Bronchial epithelial cell (primary cell): Measurements from ENCODE around the gene FNDC11. TPM values are rescaled to one million over a fixed set of nuclear protein-coding genes. Genes with fewer than 3 reads are reported as not detected.
"Not testable (repeated sequence)": the region's sequence is repeated elsewhere in the genome, so short reads cannot be mapped to it uniquely, and the experiment has no call there.

Source experiments
- DNase-seq: peaks from one replicate; pipeline ENCODE4 v3.0.0-alpha.2; 2010; ENCODE audit warnings: low read depth
- FAIRE-seq: peaks from 2 replicates; lab custom pipeline; 2011; peaks lifted over from hg19 to GRCh38; lab: Jason Lieb, UNC
- H3K27me3 ChIP-seq: 2 replicates; pipeline ENCODE4 v1.5.1; 2011; ENCODE audit warnings: low read length; ENCODE audit not compliant: control insufficient read depth, insufficient read depth
- H3K36me3 ChIP-seq: 2 replicates; pipeline ENCODE4 v1.5.1; 2011; ENCODE audit warnings: low read length; ENCODE audit not compliant: control insufficient read depth, insufficient read depth
- H3K4me3 ChIP-seq: 2 replicates; pipeline ENCODE4 v1.5.1; 2011; ENCODE audit warnings: mild to moderate bottlenecking, low read depth, low read length, control low read depth
- CTCF ChIP-seq: IDR thresholded peaks from 2 replicates; pipeline ENCODE4 v1.5.1; 2011; ENCODE audit warnings: mild to moderate bottlenecking, moderate library complexity, low read length, control low read depth, inconsistent platforms; ENCODE audit not compliant: insufficient read depth, severe bottlenecking
- total RNA-seq: library from RNA; depleted of rRNA; stranded (reverse); fragments of >200 nt; gene quantifications from 2 replicates; pipeline ENCODE4 v1.2.1, GENCODE V29; 2014

FNDC11 gene
- total RNA-seq, 1 donor from 2014 or later = 0.26 TPM

- FAIRE-seq (peak; percentile 47), DNase-seq (no peak)
- H3K4me3 ChIP-seq = no peak overlapping the region
- H3K36me3 ChIP-seq = peaks cover 21% of the 10 kb centered on the region
- no peaks in the 10 kb centered on the region for H3K27me3 ChIP-seq
- no peak for TF ChIP-seq CTCF
Observed at GRCh38 chr20:63598479-63599395, 44.8 kb downstream of the FNDC11 start.

GRCh38 chr20:63599396-63600050 is 45.6 kb downstream of the FNDC11 start:
- Histone ChIP-seq H3K27me3 (no peaks in the 10 kb centered on the region), H3K4me3 (no peak overlapping the region), H3K36me3 (peaks cover 21% of the 10 kb centered on the region)
- no peak for DNase-seq
- no peak for FAIRE-seq
- no peak for TF ChIP-seq CTCF

GRCh38 chr20:63601679-63602078 is 47.7 kb downstream of the FNDC11 start:
- peaks cover 16% of the 10 kb centered on the region for H3K36me3 ChIP-seq
- DNase-seq, H3K4me3 ChIP-seq, FAIRE-seq, H3K27me3 ChIP-seq: not testable (repeated sequence)

GRCh38 chr20:63602321-63602720 is 48.4 kb downstream of the FNDC11 start:
- no peaks in the 10 kb centered on the region for H3K27me3 ChIP-seq
- H3K36me3 ChIP-seq = peaks cover 16% of the 10 kb centered on the region
- no peak overlapping the region for H3K4me3 ChIP-seq
- no peak for TF ChIP-seq CTCF
- DNase-seq = no peak
- peak; percentile 23 for FAIRE-seq

Other genes starting within 250 kb of the FNDC11 start
- gene CHRNA4, start 192.8 kb upstream of the FNDC11 start, total RNA-seq = not detected in 2 replicates
- not detected in 2 replicates for gene KCNQ2, start 81.5 kb upstream of the FNDC11 start, total RNA-seq
- 1.1 and 1.9 TPM in 2 replicates for gene EEF1A2, start 55.1 kb upstream of the FNDC11 start, total RNA-seq
- gene PPDPF, start 33.4 kb upstream of the FNDC11 start, total RNA-seq = 21.9 and 35.6 TPM in 2 replicates
- gene PTK6, start 16.8 kb upstream of the FNDC11 start, total RNA-seq = 59.5 and 107 TPM in 2 replicates
- 0.13 and 0.79 TPM in 2 replicates for gene SRMS, start 6.4 kb upstream of the FNDC11 start, total RNA-seq
- 13.7 and 30.6 TPM in 2 replicates for gene HELZ2, start 20.1 kb downstream of the FNDC11 start, total RNA-seq
- gene GMEB2, start 72.9 kb downstream of the FNDC11 start, total RNA-seq = 13.2 and 13.8 TPM in 2 replicates
- 0.26 TPM in 1 of 2 replicates, not detected in the other for gene STMN3, start 99.3 kb downstream of the FNDC11 start, total RNA-seq
- 4.5 and 5.8 TPM in 2 replicates for gene RTEL1, start 104.2 kb downstream of the FNDC11 start, total RNA-seq
- 4.9 and 7.1 TPM in 2 replicates for gene TNFRSF6B, start 142.5 kb downstream of the FNDC11 start, total RNA-seq
- gene ARFRP1, start 153.8 kb downstream of the FNDC11 start, total RNA-seq = 49.2 and 55.5 TPM in 2 replicates
- gene ZGPAT, start 153.9 kb downstream of the FNDC11 start, total RNA-seq = 17.7 and 25.5 TPM in 2 replicates
- 0.53 and 2.0 TPM in 2 replicates for gene LIME1, start 182.5 kb downstream of the FNDC11 start, total RNA-seq
- 14.0 and 21.8 TPM in 2 replicates for gene SLC2A4RG, start 185.6 kb downstream of the FNDC11 start, total RNA-seq